ENCODE data around the gene PDAP1.

Gene PDAP1, protein sequence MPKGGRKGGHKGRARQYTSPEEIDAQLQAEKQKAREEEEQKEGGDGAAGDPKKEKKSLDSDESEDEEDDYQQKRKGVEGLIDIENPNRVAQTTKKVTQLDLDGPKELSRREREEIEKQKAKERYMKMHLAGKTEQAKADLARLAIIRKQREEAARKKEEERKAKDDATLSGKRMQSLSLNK

DNA sequence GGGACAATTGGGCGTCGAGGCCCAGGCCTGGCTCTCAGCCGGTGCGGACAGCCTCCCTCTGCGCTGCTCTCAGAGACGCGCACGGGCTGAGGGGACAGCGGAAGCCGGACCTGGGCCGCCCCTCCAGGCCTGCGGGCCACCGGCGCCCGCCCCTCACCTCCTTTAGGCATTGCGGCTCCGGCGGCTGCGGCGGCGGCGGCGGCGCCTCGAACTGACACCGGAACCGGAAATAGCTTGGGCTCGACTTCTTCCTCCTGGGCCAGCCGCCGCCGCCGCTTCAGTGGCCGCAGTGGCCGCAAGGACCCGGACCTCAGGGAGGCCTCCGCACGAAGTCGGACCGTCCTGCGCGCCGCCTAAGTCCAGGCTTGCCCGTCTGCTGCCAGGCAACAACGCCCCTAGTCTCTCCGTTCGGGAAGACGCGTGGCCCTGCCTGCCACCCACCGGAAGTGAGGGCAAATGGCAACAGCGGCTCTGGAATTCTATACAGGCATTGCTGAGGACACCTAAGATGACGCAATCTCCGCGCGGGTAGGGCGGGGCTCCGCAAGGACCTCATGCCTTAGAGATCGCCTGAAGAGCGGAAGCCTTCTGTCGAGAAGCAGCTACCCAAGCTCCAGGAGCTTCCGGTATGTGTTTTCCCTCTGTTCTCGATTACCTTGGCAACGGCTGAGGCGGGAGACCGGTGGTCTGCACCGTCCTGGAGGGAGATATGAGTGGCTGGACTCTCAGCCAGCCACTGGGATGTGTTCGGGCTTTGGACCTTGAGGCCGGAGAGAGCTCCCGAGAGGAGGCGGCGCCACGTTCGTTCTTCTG, at the start of gene PDAP1, which contains the start of gene BUD31:
PDAP1 (minus strand) TSS at position 219 of the 813 bp plus-strand sequence; CDS start at position 170, 49 bp downstream.
BUD31 (plus strand) TSS at position 591 of the 813 bp plus-strand sequence. CDS start 2,124 bp downstream, outside the sequence.
- peak; percentile 97 to 99 (median 99) for DNase-seq

DNA sequence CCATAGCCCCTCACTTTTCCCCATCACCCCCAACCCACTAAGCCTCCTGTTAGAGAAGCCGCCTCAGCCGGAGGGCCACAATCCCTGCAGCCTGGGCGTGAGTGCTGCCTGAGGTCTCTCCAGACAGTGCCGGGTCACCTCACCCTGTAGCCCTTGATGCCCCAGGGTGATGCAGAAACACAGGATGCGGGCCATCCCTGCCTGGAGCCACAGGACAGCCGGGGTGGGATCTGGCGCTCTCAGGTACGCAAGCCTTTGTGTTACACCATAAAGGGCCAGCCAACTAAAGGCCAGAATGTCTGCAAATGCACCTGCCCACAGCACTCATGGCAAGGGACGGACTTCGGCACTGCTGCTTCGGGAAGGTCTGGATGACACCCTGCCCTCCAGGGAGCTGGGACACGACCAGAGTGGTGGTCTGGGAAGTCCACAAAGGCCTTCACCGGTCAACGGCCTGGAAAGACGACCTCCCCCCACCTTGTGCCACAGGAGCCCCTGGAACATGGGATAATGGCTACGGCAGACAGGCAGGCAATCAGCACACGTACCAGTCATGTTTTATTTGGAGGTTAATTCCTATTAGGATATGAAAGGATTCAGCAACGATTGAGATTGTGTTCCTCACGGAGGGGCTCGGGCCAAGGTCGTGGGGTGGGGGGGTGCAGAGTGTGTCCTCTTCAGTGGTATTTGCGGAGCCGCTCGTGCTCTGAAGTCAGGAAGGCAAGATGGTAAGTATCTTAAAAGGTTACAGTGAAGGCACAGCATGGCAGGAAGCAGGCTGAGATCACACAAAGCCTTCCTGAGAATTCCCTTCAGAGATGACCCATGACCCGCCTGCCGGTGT, 49.5 kb upstream of the PDAP1 start:
- no peak for DNase-seq

DNA sequence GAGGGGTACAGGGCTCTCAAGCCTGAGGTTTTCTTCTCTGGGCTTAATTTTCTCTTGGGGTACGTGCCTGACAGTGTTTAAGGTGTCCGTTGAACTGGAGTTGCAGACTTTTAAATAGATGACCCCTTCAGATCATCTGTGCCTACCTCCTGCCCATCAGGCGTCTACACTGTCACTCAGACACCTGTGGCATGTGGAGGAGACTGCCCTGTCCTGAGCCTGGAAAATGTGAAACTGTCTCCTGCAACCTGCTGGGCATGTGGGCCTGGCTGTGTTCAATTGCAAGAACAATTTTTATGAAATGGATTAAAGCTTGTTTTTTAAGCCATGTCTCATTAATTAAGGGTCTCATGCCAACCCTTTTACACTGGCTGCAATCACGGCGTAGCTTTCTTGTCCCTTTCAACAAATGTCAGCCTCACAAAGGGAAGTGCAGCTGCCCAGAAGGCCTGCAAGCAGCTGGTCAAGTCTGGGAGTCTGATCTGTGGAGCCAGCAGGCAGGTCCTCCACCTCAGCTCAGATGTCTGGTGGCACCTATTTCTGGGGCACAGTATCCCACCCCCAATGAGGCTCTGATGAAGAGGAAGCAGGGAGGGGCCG, 48.8 kb upstream of the PDAP1 start:
- no peak for DNase-seq

DNA sequence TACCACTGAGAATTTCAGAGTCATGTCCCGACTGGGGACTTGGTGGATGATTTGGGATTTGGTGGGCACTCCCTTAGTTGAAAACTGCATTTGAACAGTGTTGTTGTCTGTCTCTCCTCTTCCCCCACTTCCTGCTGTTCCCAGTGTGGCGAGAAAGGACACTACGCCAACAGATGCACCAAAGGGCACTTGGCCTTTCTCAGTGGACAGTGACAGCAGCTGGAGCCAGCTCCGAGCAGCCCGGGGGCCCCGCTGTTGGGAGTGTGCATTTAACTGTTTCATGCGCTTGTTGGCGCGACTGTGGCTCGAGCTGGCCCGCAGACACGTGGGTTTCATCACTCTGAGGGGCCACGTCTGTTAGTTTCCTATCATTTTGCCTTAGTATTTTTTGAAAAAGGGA, 47.9 kb upstream of the PDAP1 start:
- no peak for DNase-seq

DNA sequence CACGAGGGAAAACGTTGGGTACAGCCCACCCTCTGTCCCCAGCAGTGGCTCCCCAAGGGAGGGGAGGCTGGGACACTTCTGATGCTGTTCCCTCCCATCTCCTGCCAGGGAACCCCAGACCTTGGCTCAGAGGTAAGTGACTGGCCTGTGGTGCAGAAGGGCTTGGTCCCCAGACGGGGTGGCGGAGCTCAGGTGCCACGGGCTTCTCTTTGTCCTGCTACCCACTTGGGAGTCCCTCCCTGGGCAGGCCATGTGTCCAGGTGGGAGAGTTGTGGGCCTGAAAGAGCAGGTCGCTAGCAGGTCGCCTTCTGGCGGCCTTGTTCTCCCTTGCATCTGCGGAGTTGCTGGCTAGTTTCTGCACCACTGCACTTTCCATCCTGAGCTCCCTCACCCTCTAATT, 47.5 kb upstream of the PDAP1 start:
- no peak for DNase-seq

DNA sequence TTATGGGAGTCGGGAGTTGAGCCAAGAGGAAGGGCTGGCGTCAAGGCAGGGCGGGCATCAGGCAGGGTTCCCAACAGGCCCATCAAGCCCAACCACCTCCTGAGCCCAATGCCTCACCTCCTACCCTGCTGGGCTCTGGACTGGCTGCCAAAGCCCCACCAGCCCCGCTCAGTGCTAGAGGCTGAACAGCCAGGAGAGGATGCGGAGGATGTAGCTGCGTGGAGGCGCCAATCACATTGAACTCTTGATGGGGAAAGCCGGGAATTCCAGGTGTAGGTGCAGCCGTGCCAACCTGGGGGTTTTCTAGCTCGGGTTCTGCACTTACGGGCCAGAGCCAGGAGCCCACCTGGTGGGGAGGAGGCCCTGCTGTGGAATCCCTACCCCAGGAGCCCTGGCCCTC, 44.7 kb upstream of the PDAP1 start:
- no peak for DNase-seq

DNA sequence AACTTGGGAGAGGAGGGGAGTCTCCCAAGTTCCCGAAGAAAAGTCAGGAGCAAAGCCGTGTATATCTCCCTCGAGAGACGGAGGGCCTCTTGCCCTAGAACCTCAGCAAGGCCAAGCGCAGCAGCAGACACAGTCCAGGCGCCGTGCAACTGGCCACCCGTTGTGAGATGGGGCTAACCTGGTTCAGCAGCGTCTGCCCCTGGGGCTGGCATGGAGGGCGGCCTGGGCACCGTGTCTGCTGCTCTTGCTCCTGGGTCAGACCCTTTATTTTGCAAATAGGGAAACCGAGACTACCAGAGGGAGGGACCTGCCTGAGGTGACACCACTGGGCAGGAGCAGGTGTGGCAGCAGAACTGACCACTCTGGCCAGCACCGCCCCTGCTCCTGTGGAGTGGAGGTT, 44.1 kb upstream of the PDAP1 start:
- DNase-seq = no peak

DNA sequence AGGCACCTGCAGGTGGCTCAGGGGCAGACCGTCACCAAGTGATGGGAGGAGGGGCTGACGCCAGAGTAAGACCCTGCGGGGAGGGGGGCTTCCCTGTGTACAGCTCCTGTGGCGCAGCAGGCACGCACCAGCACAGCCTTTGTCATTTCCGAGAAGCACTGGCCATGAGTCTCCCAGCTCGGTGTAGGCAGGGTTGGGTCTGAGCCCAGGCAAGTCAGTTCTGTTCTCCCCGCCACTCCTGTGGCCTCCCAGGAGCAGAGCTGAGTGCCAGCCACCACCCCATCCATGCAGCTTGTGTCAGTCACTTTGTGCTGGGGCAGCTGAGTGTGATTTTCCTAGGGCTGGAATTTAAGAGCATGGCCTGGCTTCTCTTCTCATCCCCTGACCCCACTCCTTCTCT, 43.5 kb upstream of the PDAP1 start:
- DNase-seq = no peak

DNA sequence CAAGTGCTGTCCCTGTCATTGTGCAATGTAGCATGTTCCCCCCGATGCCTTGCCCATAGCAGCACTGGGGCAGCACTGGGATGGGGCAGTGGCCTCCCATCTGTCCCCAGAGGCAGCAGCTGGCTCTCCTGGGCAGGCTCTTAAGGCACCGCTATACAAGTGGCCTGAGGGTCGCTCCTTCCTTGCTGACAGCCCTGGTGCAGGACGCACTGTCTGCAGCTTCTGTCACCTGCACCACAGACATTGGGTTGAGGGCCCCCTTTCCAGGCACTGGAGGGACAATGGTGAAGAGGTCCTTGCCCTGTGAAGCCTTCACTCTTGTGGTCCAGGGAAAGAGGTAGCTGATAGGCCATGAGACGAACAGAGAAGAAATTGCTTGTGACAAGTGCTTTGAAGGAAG, 40.9 kb upstream of the PDAP1 start:
- no peak for DNase-seq

DNA sequence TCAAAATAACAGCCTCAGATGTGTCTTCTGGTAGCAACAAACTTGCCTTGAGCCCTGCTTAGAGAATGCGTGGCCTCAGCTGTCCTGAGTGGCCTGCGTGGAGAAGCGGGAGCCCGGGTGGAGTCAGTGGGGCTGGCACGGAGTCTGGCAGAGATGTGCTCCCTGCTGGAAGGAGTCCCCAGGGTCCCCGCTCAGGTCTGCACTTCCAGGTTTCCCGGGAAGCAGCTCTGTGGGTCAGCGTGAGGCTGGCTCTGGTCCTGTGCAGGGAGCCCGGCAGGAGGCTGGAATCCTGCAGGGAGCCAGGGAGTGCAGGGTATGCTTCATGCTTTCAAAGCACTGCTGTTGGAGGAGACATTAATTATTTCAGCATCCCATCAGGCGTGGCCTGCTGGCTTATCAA, 40.5 kb upstream of the PDAP1 start:
- no peak for DNase-seq

DNA sequence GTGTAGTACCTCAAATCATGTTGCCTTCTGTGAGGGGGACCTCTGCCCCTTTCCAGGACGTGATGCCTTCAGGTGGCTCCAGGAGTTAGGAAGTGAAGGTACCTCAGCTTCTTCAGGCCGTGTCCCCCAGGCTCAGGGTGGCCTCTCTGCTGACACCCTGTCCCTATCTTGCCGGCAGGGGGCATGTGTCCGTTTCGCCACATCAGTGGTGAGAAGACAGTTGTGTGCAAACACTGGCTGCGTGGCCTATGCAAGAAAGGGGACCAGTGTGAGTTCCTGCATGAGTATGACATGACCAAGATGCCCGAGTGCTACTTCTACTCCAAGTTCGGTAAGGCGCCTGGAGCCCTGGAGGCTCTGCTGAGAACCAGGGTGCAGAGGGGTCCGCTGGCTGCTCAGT, 39.5 kb upstream of the PDAP1 start:
- no peak for DNase-seq

DNA sequence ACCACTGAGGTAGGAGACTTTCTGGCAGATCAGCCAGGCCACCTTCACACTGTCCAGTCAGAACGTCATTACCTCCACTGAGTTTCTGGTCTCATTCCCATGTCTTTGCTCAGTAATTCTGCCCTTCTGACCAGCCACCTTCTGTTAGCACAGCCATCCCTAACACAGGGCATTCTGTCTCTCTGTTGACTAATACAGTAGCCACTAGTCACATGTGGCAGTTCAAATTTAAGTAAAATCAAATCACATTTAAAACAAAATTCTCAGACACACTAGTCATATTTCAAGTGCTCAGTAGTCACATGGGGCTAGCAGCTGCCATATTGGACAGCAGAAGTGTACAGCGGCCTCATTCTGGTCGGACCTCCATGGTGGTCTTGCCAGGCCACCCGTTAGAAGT, 37.7 kb upstream of the PDAP1 start:
- DNase-seq = no peak

DNA sequence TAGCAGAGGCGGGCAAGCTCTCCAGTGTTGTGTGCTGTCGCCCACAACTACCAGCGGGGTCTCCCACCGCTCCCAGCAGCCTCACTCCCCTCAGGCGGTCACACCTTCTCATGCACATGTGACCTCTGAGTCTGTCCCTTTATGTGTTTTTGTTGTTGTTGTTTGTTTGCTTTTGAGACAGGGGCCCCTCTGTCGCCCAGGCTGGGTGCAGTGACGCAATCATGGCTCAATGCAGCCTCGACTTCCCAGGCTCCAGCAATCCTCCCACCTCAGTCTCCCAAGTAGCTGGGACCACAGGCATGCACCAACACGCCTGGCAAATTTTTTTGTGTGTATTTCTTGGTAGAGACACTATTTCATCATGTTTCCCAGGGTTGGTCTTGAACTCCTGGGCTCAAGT, 31.8 kb upstream of the PDAP1 start:
- no peak for DNase-seq

DNA sequence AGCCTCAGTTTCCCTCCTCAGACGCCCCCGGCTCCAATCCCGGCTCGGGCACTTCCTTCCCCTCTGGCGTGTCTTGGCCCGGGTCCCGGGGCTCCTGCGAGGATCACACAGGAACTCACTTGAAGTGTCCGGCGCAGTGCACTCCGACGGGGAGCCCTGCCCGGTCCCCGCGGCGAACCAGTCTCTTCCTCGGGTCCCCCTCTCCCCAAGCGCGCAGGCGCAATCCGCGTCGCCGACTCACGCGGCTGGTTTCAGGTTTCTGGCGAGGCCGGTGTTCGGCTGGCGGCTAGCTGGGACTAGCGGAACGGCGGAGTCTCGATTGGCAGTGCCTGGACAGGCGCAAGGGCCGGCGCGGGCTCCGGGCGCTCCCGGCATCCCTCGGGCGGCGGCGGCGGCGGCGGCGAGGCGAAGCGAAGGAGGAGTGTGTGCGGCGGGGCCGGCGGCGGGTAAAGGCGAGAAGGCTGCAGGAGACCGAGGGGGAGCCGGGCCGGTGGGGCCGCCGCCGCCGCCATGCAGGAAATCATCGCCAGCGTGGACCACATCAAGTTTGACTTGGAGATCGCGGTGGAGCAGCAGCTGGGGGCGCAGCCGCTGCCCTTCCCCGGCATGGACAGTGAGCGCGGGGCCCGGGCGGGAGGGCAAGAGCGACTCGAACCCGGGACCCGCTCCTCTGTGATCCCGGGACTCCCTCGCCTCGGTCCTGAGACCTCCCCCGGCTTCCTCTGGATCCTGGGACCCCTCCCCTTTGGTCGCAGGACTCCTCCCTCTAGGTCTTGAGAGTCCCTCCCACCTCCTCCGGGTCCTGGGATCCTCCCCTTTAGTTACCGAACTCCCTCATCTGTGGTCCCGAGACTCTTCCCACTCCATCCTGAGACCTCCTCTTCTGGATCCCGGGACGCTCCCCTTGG, 30.4 kb upstream of the PDAP1 start, which contains the start of the genes CPSF4 and PTCD1:
CPSF4 (plus strand) TSS at position 371 of the 908 bp plus-strand sequence; CDS start at position 511, 140 bp downstream.
PTCD1 (minus strand) TSS at position 226 of the 908 bp plus-strand sequence. CDS start 3,556 bp downstream, outside the sequence.
- DNase-seq = peak; percentile 95 to 97 (median 96)

DNA sequence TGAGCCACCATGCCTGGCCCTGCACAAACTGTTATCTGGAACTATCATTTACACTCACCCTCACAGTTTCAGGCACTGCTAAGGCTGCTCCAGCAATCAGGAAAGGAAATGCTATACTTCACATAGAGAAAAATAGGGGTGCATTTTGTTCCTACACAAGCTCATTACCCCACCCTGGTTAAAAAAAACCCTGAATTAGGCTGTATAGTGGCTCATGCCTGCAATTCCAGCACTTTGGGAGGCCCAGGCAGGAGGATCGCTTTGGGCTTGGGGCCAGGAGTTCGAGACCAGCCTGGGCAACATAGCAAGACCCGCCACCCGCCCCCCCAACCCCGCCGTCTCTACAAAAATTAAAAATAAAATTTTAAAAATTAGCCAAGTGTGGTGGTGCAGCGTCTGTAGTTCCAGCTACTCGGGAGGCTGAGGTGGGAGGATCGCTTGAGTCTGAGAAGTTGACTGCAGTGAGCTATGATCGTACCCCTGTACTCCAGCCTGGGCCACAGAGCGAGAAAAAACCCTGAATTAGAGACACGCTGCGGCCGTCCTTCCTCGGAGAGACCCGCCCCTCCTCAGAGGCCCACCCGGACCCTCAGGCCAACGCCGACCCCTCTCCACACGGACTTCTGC, 29.7 kb upstream of the PDAP1 start:
- DNase-seq = no peak

DNA sequence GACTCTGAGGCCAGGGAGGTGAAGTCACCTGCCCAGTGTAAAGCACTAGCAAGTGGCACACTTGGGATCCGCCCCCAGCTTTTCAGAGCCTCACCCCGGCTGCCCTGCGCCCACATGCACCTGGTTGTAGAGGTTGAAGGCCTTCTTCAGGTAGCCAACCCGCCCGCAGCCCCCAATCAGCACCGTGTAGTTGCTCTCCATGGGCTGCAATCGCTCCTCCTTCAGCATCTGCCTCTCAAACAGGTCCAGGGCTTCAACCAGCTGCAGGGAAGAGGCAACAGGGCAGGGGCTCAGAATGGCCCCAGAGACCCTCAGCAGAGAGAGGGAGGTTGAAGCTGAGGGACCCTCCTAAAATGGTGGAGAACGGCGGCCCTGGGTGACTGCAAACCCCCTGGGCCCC, 24.8 kb upstream of the PDAP1 start:
- no peak for DNase-seq

DNA sequence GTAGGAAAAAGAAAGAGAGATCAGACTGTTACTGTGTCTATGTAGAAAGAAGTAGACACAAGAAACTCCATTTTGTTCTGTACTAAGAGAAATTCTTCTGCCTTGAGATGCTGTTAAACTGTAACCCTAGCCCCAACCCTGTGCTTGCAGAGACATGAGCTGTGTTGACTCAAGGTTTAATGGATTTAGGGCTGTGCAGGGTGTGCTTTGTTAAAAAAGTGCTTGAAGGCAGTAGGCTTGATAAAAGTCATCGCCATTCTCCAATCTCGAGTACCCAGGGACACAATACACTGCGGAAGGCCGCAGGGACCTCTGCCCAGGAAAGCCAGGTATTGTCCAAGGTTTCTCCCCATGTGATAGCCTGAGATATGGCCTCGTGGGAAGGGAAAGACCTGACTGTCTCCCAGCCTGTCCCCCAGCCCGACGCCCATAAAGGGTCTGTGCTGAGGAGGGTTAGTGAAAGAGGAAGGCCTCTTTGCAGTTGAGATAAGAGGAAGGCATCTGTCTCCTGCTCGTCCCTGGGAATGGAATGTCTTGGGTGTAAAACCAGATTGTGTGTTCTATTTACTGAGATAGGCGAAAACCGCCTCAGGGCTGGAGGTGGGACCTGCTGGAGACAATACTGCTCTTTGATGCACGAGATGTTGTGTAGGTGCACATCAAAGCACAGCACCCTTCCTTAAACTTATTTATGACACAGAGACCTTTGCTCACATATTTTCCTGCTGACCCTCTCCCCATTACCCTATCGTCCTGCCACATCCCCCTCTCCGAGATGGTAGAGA, 23.6 kb upstream of the PDAP1 start:
- peak in 1 of 3 experiments; percentile 9 for DNase-seq

DNA sequence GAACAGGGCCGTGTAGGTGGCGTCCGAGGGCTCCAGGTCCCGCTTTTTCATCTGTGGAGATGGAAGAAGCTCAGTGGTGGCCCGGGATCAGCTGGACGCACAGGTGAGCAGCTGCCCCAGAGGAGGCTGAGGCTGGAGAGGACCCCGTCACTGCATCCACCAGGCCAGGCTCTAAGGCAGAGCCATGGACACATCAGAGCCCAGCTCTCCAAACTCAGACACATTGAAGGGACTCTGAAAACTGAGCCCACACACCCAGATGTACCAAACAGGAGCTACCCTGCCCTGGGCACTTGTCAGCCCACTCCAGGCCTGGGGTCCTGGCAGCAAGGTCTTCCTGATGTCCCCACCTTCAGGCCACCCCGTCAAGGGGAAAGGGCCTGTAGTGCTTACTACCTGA, 21.4 kb upstream of the PDAP1 start:
- no peak for DNase-seq

DNA sequence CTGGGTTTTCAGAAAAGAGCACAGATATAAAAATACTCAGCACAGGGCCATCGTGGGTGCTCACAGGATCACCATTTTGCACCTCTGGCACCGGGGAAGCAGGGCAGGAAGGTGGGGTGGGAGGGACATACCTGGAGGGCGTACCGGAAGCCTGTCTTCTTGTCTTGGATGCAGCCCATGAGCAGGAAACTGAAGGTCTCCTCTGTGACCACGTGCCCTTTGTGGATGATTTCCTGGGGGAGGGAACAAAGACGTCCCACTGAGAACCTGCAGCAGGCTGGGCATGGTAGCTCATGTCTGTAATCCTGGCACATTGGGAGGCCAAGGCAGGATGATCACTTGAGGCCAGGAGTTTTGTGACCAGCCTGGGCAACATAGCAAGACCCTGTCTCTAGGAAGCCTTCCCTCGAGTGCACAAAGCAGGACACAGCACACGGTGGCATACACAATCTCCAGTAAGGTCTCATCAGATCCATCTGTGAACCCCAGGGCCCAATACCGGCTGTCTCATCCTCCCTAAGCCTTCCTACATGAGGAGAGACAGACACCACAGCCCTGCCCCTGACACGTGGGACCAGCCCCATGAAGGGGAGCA, 20.7 kb upstream of the PDAP1 start:
- DNase-seq = no peak
